HepG2 (cell line): ENCODE data around the gene C9orf78. TPM values are rescaled to one million over a fixed set of nuclear protein-coding genes. Genes with fewer than 3 reads are reported as not detected.

Experiments used
- GABPA ChIP-seq, 2 experiments: IDR thresholded peaks; 2 replicates each; pipeline ENCODE4 v1.6.1; 2011 to 2016; ENCODE audit warnings: low read depth in 2 of 2, low read length in 1 of 2, missing biosample characterization in 1 of 2, missing genetic modification characterization in 1 of 2
- GATAD2A ChIP-seq: IDR thresholded peaks from 2 replicates; pipeline ENCODE4 v1.6.1; 2016
- GLI4 ChIP-seq: sonication (generic); formaldehyde crosslinking; IDR thresholded peaks from 2 replicates; pipeline ENCODE4 v1.5.1; 2020; ENCODE audit warnings: missing genetic modification reagents, mild to moderate bottlenecking, moderate library complexity, borderline replicate concordance
- HES4 ChIP-seq: sonication (generic); formaldehyde crosslinking; IDR thresholded peaks from 2 replicates; pipeline ENCODE4 v1.9.0; 2021; ENCODE audit warnings: mild to moderate bottlenecking, missing genetic modification reagents, borderline replicate concordance
- IRF2 ChIP-seq: IDR thresholded peaks from 2 replicates; pipeline ENCODE4 v1.6.1; 2018; ENCODE audit warnings: missing genetic modification reagents, missing compliant biosample characterization
- KDM5A ChIP-seq: fragments of 200-600 bp; sonication (generic); IDR thresholded peaks from 2 replicates; pipeline ENCODE4 v1.7.0; 2018; ENCODE audit warnings: antibody characterized with exemption, mild to moderate bottlenecking, low read length, borderline replicate concordance
- SNRNP70 ChIP-seq: fragments of 200-400 bp; formaldehyde crosslinking; IDR thresholded peaks from 2 replicates; pipeline ENCODE4 v1.6.1; 2017; ENCODE audit warnings: mild to moderate bottlenecking, low read depth, low read length, moderate library complexity
- TCF7L2 ChIP-seq: IDR thresholded peaks from 2 replicates; pipeline ENCODE4 v1.6.1; 2011; ENCODE audit warnings: mild to moderate bottlenecking, low read depth, low read length, moderate library complexity
- TP53 ChIP-seq: sonication (generic); formaldehyde crosslinking; conservative IDR thresholded peaks from 2 replicates; pipeline ENCODE4 v1.4.0; 2020; ENCODE audit warnings: missing genetic modification reagents
- ZNF224 ChIP-seq: sonication (generic); formaldehyde crosslinking; IDR thresholded peaks from 2 replicates; pipeline ENCODE4 v1.5.0; 2020; ENCODE audit warnings: mild to moderate bottlenecking, missing genetic modification reagents
- ZNF274 ChIP-seq: sonication (generic); formaldehyde crosslinking; IDR thresholded peaks from 2 replicates; pipeline ENCODE4 v1.5.1; 2020; ENCODE audit warnings: mild to moderate bottlenecking, missing genetic modification reagents
- ZNF34 ChIP-seq: sonication (generic); formaldehyde crosslinking; IDR thresholded peaks from 2 replicates; pipeline ENCODE4 v1.4.0; 2020; ENCODE audit warnings: mild to moderate bottlenecking, missing genetic modification reagents, borderline replicate concordance
- ZNF441 ChIP-seq: sonication (generic); formaldehyde crosslinking; IDR thresholded peaks from 2 replicates; pipeline ENCODE4 v1.7.0; 2021; ENCODE audit warnings: missing genetic modification reagents, borderline replicate concordance
- ZNF777 ChIP-seq: sonication (generic); formaldehyde crosslinking; IDR thresholded peaks from 2 replicates; pipeline ENCODE4 v1.4.0; 2020; ENCODE audit warnings: missing genetic modification reagents
- ZNF792 ChIP-seq: IDR thresholded peaks from 2 replicates; pipeline ENCODE4 v1.6.1; 2016
- polyA plus RNA-seq, 8 experiments: library from polyadenylated mRNA; depleted of rRNA in 3 of 8; stranded (reverse) in 7 of 8; unstranded in 1 of 8; fragments of >200 nt; fragmentation: Illumina TruSeq in 4 of 8; extraction: Trizol in 4 of 8; gene quantifications; 2 replicates each; pipeline versions ENCODE4 v1.2.1 to v1.2.3, GENCODE V29; 2011 to 2016; ENCODE audit warnings: low read depth in 4 of 8, missing spikeins in 1 of 8, mixed read lengths in 1 of 8; ENCODE audit not compliant: insufficient read depth in 1 of 8
- total RNA-seq, 5 experiments: library from RNA; depleted of rRNA; stranded (reverse); fragments of >200 nt; fragmentation: Illumina TruSeq; extraction: Trizol; gene quantifications; 2 replicates each; pipeline ENCODE4 v1.2.3, GENCODE V29; 2016; ENCODE audit warnings: low read depth in 1 of 5
- TF ChIP-seq, protein P1 (sequence below): sonication (generic); formaldehyde crosslinking; IDR thresholded peaks from 2 replicates; pipeline ENCODE4 v1.8.0; 2022; ENCODE audit warnings: missing genetic modification reagents, mild to moderate bottlenecking, borderline replicate concordance
- TF ChIP-seq, protein P2 (sequence below): sonication (generic); formaldehyde crosslinking; IDR thresholded peaks from 2 replicates; pipeline ENCODE4 v1.5.0; 2020; ENCODE audit warnings: missing genetic modification reagents, mild to moderate bottlenecking, borderline replicate concordance
- TF ChIP-seq, protein P3 (sequence below): sonication (generic); formaldehyde crosslinking; conservative IDR thresholded peaks from 2 replicates; pipeline ENCODE4 v1.5.0; 2020; ENCODE audit warnings: missing genetic modification reagents
- TF ChIP-seq, protein P4 (sequence below): sonication (generic); formaldehyde crosslinking; IDR thresholded peaks from 2 replicates; pipeline ENCODE4 v1.9.0; 2021; ENCODE audit warnings: missing genetic modification reagents, borderline replicate concordance
- TF ChIP-seq, protein P5 (sequence below): sonication (generic); formaldehyde crosslinking; IDR thresholded peaks from 2 replicates; pipeline ENCODE4 v1.8.1; 2023; ENCODE audit warnings: mild to moderate bottlenecking, moderate library complexity, missing genetic modification reagents
- TF ChIP-seq, protein P6 (sequence below): sonication (generic); formaldehyde crosslinking; IDR thresholded peaks from 2 replicates; pipeline ENCODE4 v1.5.0; 2020; ENCODE audit warnings: missing genetic modification reagents

C9orf78 gene
- total and polyA plus RNA-seq, 2 of the 13 experiments (the other 11 are each of a cell fraction or from before 2014, with no cell fraction given) = 18.4 to 35.5 TPM

DNA sequence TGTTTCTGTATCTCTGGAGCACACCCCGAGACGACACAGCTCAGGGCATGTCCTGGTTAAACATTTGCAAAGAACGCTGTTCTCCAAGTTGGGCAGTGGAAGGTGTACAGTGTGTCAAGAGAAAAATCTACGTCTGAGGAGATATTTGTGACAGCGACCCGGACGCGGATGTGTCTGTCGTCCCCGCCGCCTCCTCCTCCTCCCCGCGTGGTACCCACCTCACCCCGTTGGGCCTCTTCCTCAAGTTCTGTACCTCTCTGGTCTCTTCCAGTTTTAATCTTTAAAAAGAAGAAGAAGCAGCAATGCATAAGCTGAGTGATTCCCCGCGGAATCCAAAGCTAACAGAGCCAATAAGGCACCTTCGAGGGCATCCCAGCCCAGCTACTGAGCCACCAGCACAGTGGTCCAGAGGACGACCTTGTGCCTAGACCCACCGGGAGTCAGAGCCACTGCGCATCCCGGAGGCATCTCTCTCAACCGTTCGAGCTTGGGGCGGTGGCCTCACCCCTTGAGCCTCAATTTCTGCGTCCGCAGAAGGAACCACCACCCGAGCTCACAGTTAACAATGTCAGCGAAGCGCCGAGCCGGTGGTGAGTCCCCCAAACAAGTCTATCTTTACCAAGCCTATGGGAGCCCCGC lies 467 bp downstream of the C9orf78 start (continued):
- TF ChIP-seq, protein P1, sequence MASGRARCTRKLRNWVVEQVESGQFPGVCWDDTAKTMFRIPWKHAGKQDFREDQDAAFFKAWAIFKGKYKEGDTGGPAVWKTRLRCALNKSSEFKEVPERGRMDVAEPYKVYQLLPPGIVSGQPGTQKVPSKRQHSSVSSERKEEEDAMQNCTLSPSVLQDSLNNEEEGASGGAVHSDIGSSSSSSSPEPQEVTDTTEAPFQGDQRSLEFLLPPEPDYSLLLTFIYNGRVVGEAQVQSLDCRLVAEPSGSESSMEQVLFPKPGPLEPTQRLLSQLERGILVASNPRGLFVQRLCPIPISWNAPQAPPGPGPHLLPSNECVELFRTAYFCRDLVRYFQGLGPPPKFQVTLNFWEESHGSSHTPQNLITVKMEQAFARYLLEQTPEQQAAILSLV (CRISPR knock-in tag) = no peak
- 0 out of 2 replicates have a peak, but pooled peaks have one; percentile 10 for TF ChIP-seq GABPA (IDR thresholded peaks at IDR 0.05; ENCODE audit: low read depth, low read length)
- no peak for TF ChIP-seq GABPA (CRISPR knock-in tag; IDR thresholded peaks at IDR 0.05; ENCODE audit: low read depth)
- TF ChIP-seq ZNF441 = no peak
- TF ChIP-seq, protein P2, sequence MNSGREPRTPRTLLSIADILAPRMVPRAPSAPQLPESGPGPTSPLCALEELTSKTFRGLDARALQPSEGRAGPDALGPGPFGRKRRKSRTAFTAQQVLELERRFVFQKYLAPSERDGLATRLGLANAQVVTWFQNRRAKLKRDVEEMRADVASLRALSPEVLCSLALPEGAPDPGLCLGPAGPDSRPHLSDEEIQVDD (CRISPR knock-in tag) = no peak
- TF ChIP-seq TP53 (CRISPR knock-in tag) = 0 out of 2 replicates have a peak, but pooled peaks have one; percentile 37
- TF ChIP-seq KDM5A = peak; percentile 77
- no peak for TF ChIP-seq ZNF34 (CRISPR knock-in tag)
- no peak for TF ChIP-seq TCF7L2
- 0 out of 2 replicates have a peak, but pooled peaks have one; percentile 14 for TF ChIP-seq GATAD2A
- TF ChIP-seq SNRNP70 = no peak
- TF ChIP-seq ZNF792 (CRISPR knock-in tag) = peak; percentile 57; the same call in 1 of the 2 replicates
- TF ChIP-seq IRF2 (CRISPR knock-in tag) = no peak
- TF ChIP-seq, protein P3, sequence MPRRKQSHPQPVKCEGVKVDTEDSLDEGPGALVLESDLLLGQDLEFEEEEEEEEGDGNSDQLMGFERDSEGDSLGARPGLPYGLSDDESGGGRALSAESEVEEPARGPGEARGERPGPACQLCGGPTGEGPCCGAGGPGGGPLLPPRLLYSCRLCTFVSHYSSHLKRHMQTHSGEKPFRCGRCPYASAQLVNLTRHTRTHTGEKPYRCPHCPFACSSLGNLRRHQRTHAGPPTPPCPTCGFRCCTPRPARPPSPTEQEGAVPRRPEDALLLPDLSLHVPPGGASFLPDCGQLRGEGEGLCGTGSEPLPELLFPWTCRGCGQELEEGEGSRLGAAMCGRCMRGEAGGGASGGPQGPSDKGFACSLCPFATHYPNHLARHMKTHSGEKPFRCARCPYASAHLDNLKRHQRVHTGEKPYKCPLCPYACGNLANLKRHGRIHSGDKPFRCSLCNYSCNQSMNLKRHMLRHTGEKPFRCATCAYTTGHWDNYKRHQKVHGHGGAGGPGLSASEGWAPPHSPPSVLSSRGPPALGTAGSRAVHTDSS (CRISPR knock-in tag) = no peak
- no peak for TF ChIP-seq ZNF224 (CRISPR knock-in tag)
- 0 out of 2 replicates have a peak, but pooled peaks have one; percentile 9 for TF ChIP-seq HES4 (CRISPR knock-in tag)
- 0 out of 2 replicates have a peak, but pooled peaks have one; percentile 31 for TF ChIP-seq ZNF274 (CRISPR knock-in tag)
- TF ChIP-seq, protein P4, sequence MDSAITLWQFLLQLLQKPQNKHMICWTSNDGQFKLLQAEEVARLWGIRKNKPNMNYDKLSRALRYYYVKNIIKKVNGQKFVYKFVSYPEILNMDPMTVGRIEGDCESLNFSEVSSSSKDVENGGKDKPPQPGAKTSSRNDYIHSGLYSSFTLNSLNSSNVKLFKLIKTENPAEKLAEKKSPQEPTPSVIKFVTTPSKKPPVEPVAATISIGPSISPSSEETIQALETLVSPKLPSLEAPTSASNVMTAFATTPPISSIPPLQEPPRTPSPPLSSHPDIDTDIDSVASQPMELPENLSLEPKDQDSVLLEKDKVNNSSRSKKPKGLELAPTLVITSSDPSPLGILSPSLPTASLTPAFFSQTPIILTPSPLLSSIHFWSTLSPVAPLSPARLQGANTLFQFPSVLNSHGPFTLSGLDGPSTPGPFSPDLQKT (CRISPR knock-in tag) = no peak
- 0 out of 2 replicates have a peak, but pooled peaks have one; percentile 4 for TF ChIP-seq GLI4 (CRISPR knock-in tag)
- TF ChIP-seq, protein P5, sequence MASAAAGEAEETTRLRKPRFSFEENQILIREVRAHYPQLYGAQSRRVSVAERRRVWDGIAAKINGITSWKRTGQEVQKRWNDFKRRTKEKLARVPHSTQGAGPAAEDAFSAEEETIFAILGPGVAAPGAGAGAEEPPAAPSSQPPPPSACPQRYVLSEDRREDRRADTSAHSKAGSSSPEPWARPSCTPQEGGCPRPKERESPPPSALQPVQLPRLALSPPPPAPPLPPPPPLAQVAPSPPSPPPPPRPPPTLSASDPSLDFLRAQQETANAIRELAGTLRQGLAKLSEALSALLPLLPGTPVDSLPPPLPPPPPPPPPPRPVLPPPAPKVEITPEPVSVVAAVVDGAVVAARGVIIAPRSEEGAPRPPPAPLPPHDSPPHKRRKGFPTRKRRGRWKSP = no peak
- TF ChIP-seq, protein P6, sequence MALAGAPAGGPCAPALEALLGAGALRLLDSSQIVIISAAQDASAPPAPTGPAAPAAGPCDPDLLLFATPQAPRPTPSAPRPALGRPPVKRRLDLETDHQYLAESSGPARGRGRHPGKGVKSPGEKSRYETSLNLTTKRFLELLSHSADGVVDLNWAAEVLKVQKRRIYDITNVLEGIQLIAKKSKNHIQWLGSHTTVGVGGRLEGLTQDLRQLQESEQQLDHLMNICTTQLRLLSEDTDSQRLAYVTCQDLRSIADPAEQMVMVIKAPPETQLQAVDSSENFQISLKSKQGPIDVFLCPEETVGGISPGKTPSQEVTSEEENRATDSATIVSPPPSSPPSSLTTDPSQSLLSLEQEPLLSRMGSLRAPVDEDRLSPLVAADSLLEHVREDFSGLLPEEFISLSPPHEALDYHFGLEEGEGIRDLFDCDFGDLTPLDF (CRISPR knock-in tag) = 0 out of 2 replicates have a peak, but pooled peaks have one; percentile 2
- peak; percentile 2; the same call in 1 of the 2 replicates for TF ChIP-seq ZNF777 (CRISPR knock-in tag)
